Breast epithelium (tissue), 4 donors: ENCODE data around the gene CSRNP2. TPM values are rescaled to one million over a fixed set of nuclear protein-coding genes. Genes with fewer than 3 reads are reported as not detected.

Source experiments
- DNase-seq, 2 donors: peaks; one replicate each; pipeline ENCODE4 v3.0.0-alpha.2; 2019; ENCODE audit warnings: low spot score in 2 of 2
- H3K27ac ChIP-seq, 2 donors: fragments of 200-600 bp; sonication (generic) in 1 of 2; one replicate each; pipeline ENCODE4 v1.5.1; 2016 to 2019; ENCODE audit warnings: mild to moderate bottlenecking in 1 of 2
- H3K27me3 ChIP-seq, 2 donors: fragments of 200-600 bp; sonication (generic) in 1 of 2; one replicate each; pipeline versions ENCODE4 v1.5.1 to v1.6.0; 2017 to 2019; ENCODE audit warnings: control low read depth in 1 of 2, mild to moderate bottlenecking in 1 of 2
- H3K36me3 ChIP-seq: fragments of 200-600 bp; one replicate; pipeline ENCODE4 v1.5.1; 2019
- H3K4me1 ChIP-seq, 2 donors: fragments of 200-600 bp; sonication (generic); one replicate each; pipeline ENCODE4 v1.5.1; 2016 to 2019; ENCODE audit warnings: control low read depth in 1 of 2
- H3K4me3 ChIP-seq, 3 donors: fragments of 200-600 bp; sonication (generic); 1 replicate in 2 of 3; 2 replicates in 1 of 3; pipeline ENCODE4 v1.5.1; 2016 to 2019; ENCODE audit warnings: mild to moderate bottlenecking in 3 of 3, moderate library complexity in 2 of 3
- H3K9me3 ChIP-seq, 2 donors: fragments of 200-600 bp; sonication (generic) in 1 of 2; one replicate each; pipeline ENCODE4 v1.5.1; 2016 to 2019; ENCODE audit warnings: control low read depth in 1 of 2
- CTCF ChIP-seq, 3 donors: fragments of 450-650 bp; IDR thresholded peaks; one replicate each; pipeline ENCODE4 v1.5.1; 2016 to 2017; ENCODE audit warnings: antibody characterized with exemption in 3 of 3, mild to moderate bottlenecking in 3 of 3, moderate library complexity in 3 of 3
- POLR2A ChIP-seq: fragments of 450-650 bp; IDR thresholded peaks from one replicate; pipeline ENCODE4 v1.6.1; 2016; ENCODE audit warnings: antibody characterized with exemption, mild to moderate bottlenecking, moderate library complexity
- POLR2AphosphoS5 ChIP-seq, 3 donors: sonication (generic); formaldehyde crosslinking; IDR thresholded peaks; one replicate each; pipeline ENCODE4 v1.6.1; 2017; ENCODE audit warnings: antibody characterized with exemption in 3 of 3
- intact Hi-C: fragments of 100-400 bp; cut with DNase I; formaldehyde crosslinking; loops from one replicate; pipeline ENCODE4 v1.15.1; 2023; ENCODE audit warnings: low total_unique reads
- total RNA-seq, 3 donors: library from RNA; depleted of rRNA; stranded (reverse); fragments of >200 nt; gene quantifications; one replicate each; pipeline ENCODE4 v1.1.0, GENCODE V29; 2016

CSRNP2 gene
- total RNA-seq, 3 donors from 2014 or later: 20.2 to 37.3 (median 35.7) TPM

- Histone ChIP-seq H3K4me3 (no peak overlapping the region), H3K27me3 (no peaks in the 10 kb centered on the region), H3K4me1 (no peaks in the 10 kb centered on the region), H3K27ac (no peak overlapping the region), H3K9me3 (no peaks in the 10 kb centered on the region), H3K36me3 (no peaks in the 10 kb centered on the region)
- DNase-seq: no peak
- intact Hi-C loops: loop anchor here (10.0 kb wide), 1 partner anchor 229 kb away; the partner anchor contains the start of gene CELA1
- no peak for TF ChIP-seq POLR2A
- no peak for TF ChIP-seq POLR2AphosphoS5 (IDR thresholded peaks at IDR 0.05)
- TF ChIP-seq CTCF (IDR thresholded peaks at IDR 0.05): no peak
Observed at GRCh38 chr12:51115533-51115932, 32.1 kb upstream of the CSRNP2 start.

- Histone ChIP-seq H3K9me3 (no peaks in the 10 kb centered on the region), H3K4me1 (no peaks in the 10 kb centered on the region), H3K4me3 (no peak overlapping the region), H3K27ac (no peak overlapping the region), H3K36me3 (no peaks in the 10 kb centered on the region), H3K27me3 (no peaks in the 10 kb centered on the region)
- DNase-seq: no peak
- no peak for TF ChIP-seq POLR2A
- TF ChIP-seq CTCF (IDR thresholded peaks at IDR 0.05): no peak
- TF ChIP-seq POLR2AphosphoS5 (IDR thresholded peaks at IDR 0.05): no peak
- intact Hi-C loops: no loop called here
Observed at GRCh38 chr12:51108136-51108535, 24.7 kb upstream of the CSRNP2 start.

GRCh38 chr12:51103977-51104376 lies 20.6 kb upstream of the CSRNP2 start:
- H3K4me3 ChIP-seq: no peak overlapping the region
- DNase-seq: no peak
- TF ChIP-seq CTCF (IDR thresholded peaks at IDR 0.05) (no peak), POLR2AphosphoS5 (IDR thresholded peaks at IDR 0.05) (no peak), POLR2A (no peak)
- H3K27me3 ChIP-seq: no peaks in the 10 kb centered on the region
- H3K9me3 ChIP-seq: no peaks in the 10 kb centered on the region
- H3K27ac ChIP-seq: no peak overlapping the region
- no peaks in the 10 kb centered on the region for H3K36me3 ChIP-seq
- intact Hi-C loops: no loop called here
- H3K4me1 ChIP-seq: no peaks in the 10 kb centered on the region

GRCh38 chr12:51098611-51099010 lies 15.2 kb upstream of the CSRNP2 start:
- Histone ChIP-seq H3K36me3 (peaks cover 14% of the 10 kb centered on the region), H3K9me3 (no peaks in the 10 kb centered on the region), H3K4me1 (no peaks in the 10 kb centered on the region), H3K4me3 (no peak overlapping the region), H3K27me3 (no peaks in the 10 kb centered on the region), H3K27ac (no peak overlapping the region)
- intact Hi-C loops: no loop called here
- DNase-seq: no peak
- TF ChIP-seq POLR2A: no peak
- no peak for TF ChIP-seq CTCF (IDR thresholded peaks at IDR 0.05)
- no peak for TF ChIP-seq POLR2AphosphoS5 (IDR thresholded peaks at IDR 0.05)

GRCh38 chr12:51090705-51091229 lies 7.4 kb upstream of the CSRNP2 start:
- DNase-seq: no peak
- intact Hi-C loops: no loop called here
- H3K4me3 ChIP-seq: no peak overlapping the region
- no peak overlapping the region for H3K27ac ChIP-seq
- no peaks in the 10 kb centered on the region for H3K27me3 ChIP-seq
- no peaks in the 10 kb centered on the region for H3K9me3 ChIP-seq
- H3K36me3 ChIP-seq: peaks cover 6% of the 10 kb centered on the region
- no peaks in the 10 kb centered on the region for H3K4me1 ChIP-seq
- no peak for TF ChIP-seq POLR2A
- TF ChIP-seq CTCF (IDR thresholded peaks at IDR 0.05): no peak
- TF ChIP-seq POLR2AphosphoS5 (IDR thresholded peaks at IDR 0.05): no peak
